Measurements from ENCODE around the gene MPP3. TPM values are rescaled to one million over a fixed set of nuclear protein-coding genes. Genes with fewer than 3 reads are reported as not detected.

The MPP3 gene
- total RNA-seq, 1 experiment from 2014 or later, result 11.3 TPM

DNA sequence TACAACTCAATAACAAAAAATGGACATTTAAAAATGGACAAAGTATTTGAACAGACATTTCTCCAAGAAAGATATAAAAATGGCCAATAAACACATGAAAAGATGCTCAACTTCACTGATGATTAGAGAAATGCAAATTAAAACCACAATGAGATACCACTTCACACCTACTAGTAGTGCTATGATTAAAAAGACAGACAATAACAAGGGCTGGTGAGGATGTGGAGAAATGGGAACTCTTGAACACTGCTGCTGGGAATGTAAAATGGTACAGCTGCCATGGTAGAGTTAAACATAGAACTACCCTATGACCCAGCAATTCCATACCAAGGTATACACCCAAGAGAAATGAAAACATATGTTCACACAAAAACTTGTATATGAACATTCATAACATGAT is 27.8 kb downstream of the MPP3 start:
- Mint-ChIP-seq H3K36me3 (peaks cover 17% of the 10 kb centered on the region), H3K27ac (peak overlapping the region; percentile 24; the same call in 1 of the 2 replicates), H3K4me1 (peaks cover 43% of the 10 kb centered on the region), H3K4me3 (no peak overlapping the region), H3K27me3 (ENCODE audit: low read depth) (no peaks in the 10 kb centered on the region), H3K9me3 (peaks cover 4% of the 10 kb centered on the region; the same call in 1 of the 2 replicates)
- ChIA-PET POLR2A (no interaction called here), CTCF (interaction anchor here (2.4 kb wide), 1 partner anchor 41 kb away, joined by 17 read pairs; the partner anchor contains the start of gene CD300LG)
- ATAC-seq (no peak), DNase-seq (ENCODE audit: low spot score) (no peak)
- TF ChIP-seq CTCF (IDR thresholded peaks at IDR 0.05) (no peak), ZNF232 (CRISPR knock-in tag; IDR thresholded peaks at IDR 0.05) (no peak), TP53 (CRISPR knock-in tag; IDR thresholded peaks at IDR 0.05) (no peak), ATF6 (CRISPR knock-in tag; IDR thresholded peaks at IDR 0.05) (no peak), GRHL2 (CRISPR knock-in tag; IDR thresholded peaks at IDR 0.05; ENCODE audit: insufficient replicate concordance, severe bottlenecking) (no peak), JAZF1 (CRISPR knock-in tag; IDR thresholded peaks at IDR 0.05) (no peak), ZNF671 (CRISPR knock-in tag; IDR thresholded peaks at IDR 0.05) (no peak), ZNF512 (CRISPR knock-in tag; IDR thresholded peaks at IDR 0.05; ENCODE audit: borderline replicate concordance) (no peak), ZNF281 (CRISPR knock-in tag; IDR thresholded peaks at IDR 0.05) (no peak)
- TF ChIP-seq, protein P1, sequence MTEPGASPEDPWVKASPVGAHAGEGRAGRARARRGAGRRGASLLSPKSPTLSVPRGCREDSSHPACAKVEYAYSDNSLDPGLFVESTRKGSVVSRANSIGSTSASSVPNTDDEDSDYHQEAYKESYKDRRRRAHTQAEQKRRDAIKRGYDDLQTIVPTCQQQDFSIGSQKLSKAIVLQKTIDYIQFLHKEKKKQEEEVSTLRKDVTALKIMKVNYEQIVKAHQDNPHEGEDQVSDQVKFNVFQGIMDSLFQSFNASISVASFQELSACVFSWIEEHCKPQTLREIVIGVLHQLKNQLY (CRISPR knock-in tag; IDR thresholded peaks at IDR 0.05), result no peak
- TF ChIP-seq, protein P2, sequence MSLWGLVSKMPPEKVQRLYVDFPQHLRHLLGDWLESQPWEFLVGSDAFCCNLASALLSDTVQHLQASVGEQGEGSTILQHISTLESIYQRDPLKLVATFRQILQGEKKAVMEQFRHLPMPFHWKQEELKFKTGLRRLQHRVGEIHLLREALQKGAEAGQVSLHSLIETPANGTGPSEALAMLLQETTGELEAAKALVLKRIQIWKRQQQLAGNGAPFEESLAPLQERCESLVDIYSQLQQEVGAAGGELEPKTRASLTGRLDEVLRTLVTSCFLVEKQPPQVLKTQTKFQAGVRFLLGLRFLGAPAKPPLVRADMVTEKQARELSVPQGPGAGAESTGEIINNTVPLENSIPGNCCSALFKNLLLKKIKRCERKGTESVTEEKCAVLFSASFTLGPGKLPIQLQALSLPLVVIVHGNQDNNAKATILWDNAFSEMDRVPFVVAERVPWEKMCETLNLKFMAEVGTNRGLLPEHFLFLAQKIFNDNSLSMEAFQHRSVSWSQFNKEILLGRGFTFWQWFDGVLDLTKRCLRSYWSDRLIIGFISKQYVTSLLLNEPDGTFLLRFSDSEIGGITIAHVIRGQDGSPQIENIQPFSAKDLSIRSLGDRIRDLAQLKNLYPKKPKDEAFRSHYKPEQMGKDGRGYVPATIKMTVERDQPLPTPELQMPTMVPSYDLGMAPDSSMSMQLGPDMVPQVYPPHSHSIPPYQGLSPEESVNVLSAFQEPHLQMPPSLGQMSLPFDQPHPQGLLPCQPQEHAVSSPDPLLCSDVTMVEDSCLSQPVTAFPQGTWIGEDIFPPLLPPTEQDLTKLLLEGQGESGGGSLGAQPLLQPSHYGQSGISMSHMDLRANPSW (CRISPR knock-in tag; conservative IDR thresholded peaks at IDR 0.05; ENCODE audit: low read depth), result no peak
- TF ChIP-seq, protein P3, sequence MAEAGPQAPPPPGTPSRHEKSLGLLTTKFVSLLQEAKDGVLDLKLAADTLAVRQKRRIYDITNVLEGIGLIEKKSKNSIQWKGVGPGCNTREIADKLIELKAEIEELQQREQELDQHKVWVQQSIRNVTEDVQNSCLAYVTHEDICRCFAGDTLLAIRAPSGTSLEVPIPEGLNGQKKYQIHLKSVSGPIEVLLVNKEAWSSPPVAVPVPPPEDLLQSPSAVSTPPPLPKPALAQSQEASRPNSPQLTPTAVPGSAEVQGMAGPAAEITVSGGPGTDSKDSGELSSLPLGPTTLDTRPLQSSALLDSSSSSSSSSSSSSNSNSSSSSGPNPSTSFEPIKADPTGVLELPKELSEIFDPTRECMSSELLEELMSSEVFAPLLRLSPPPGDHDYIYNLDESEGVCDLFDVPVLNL (CRISPR knock-in tag; IDR thresholded peaks at IDR 0.05; ENCODE audit: borderline replicate concordance, low read depth), result no peak
